ENCODE measurements around the gene TRAPPC4. TPM values are rescaled to one million over a fixed set of nuclear protein-coding genes. Genes with fewer than 3 reads are reported as not detected.

TRAPPC4 gene
- total RNA-seq, 2 donors from 2014 or later: 60.0 to 66.8 TPM

- Mint-ChIP-seq H3K4me3 (peak overlapping the region; percentile 98), H3K27ac (peak overlapping the region; percentile 76), H3K27me3 (ENCODE audit: insufficient read depth) (no peaks in the 10 kb centered on the region), H3K9me3 (peaks cover 14% of the 10 kb centered on the region), H3K36me3 (ENCODE audit: low read depth) (peaks cover 32% of the 10 kb centered on the region), H3K4me1 (peaks cover 15% of the 10 kb centered on the region)
- H3K27me3 ChIP-seq (ENCODE audit: control insufficient read depth, insufficient read depth, low read length, poor library complexity, severe bottlenecking): no peaks in the 10 kb centered on the region
- no peaks in the 10 kb centered on the region for H3K4me1 ChIP-seq (ENCODE audit: control insufficient read depth, insufficient read depth, low read length)
- no peak overlapping the region for H3K27ac ChIP-seq (ENCODE audit: low read depth, low read length)
- peaks cover 5% of the 10 kb centered on the region for H3K9me3 ChIP-seq (ENCODE audit: control insufficient read depth, low read length)
- peaks cover 28% of the 10 kb centered on the region for H3K36me3 ChIP-seq (ENCODE audit: control insufficient read depth, insufficient read depth, low read length)
- WGBS, 2 experiments (ENCODE audit: insufficient coverage in 1 of 2, insufficient read length in 1 of 2): 35 to 58% methylated on average over 15 to 22 of the region's 22 CpGs
- TF ChIP-seq CTCF (conservative IDR thresholded peaks at IDR 0.05): peak; percentile 64
- DNase-seq: peak; percentile 63
- H3K9ac ChIP-seq (ENCODE audit: extremely low read depth, low read length, poor library complexity, severe bottlenecking): peak overlapping the region; percentile 71
- H3K4me3 ChIP-seq (ENCODE audit: low read length): peak overlapping the region; percentile 88
Observed at GRCh38 chr11:118996926-118997626, 21.5 kb upstream of the TRAPPC4 start.

- Histone ChIP-seq H3K4me1 (ENCODE audit: control insufficient read depth, insufficient read depth, low read length) (no peaks in the 10 kb centered on the region), H3K4me3 (ENCODE audit: low read length) (peak within 1 kb of the TSS; percentile 88), H3K27me3 (ENCODE audit: control insufficient read depth, insufficient read depth, low read length, poor library complexity, severe bottlenecking) (no peaks in the 10 kb centered on the region), H3K27ac (ENCODE audit: low read depth, low read length) (peak within 1 kb of the TSS; percentile 25), H3K9me3 (ENCODE audit: control insufficient read depth, low read length) (peaks cover 1% of the 10 kb centered on the region), H3K36me3 (ENCODE audit: control insufficient read depth, insufficient read depth, low read length) (peaks cover 34% of the 10 kb centered on the region), H3K9ac (ENCODE audit: extremely low read depth, low read length, poor library complexity, severe bottlenecking) (peak within 1 kb of the TSS; percentile 71)
- no peaks in the 10 kb centered on the region for H3K27me3 Mint-ChIP-seq (ENCODE audit: insufficient read depth)
- TF ChIP-seq CTCF (conservative IDR thresholded peaks at IDR 0.05): peak; percentile 22
- 0% methylated on average over 37 to 54 of the region's 54 CpGs for WGBS, 2 experiments (ENCODE audit: insufficient coverage in 1 of 2, insufficient read length in 1 of 2)
- peaks cover 15% of the 10 kb centered on the region for H3K4me1 Mint-ChIP-seq
- H3K4me3 Mint-ChIP-seq: peak within 1 kb of the TSS; percentile 98
- peaks cover 7% of the 10 kb centered on the region for H3K9me3 Mint-ChIP-seq
- H3K36me3 Mint-ChIP-seq (ENCODE audit: low read depth): peaks cover 36% of the 10 kb centered on the region
- DNase-seq: peak; percentile 98
- peak within 1 kb of the TSS; percentile 99 for H3K27ac Mint-ChIP-seq
Observed at GRCh38 chr11:118997627-118998387, 20.8 kb upstream of the TRAPPC4 start, which contains the start of gene CENATAC. Gene CENATAC, plus strand, starts transcription at chr11:118998138. Its CDS starts 60 bp downstream, at chr11:118998198.

GRCh38 chr11:118998388-118998717 is 20.2 kb upstream of the TRAPPC4 start:
- Histone ChIP-seq H3K4me1 (ENCODE audit: control insufficient read depth, insufficient read depth, low read length) (no peaks in the 10 kb centered on the region), H3K4me3 (ENCODE audit: low read length) (peak overlapping the region; percentile 88), H3K9ac (ENCODE audit: extremely low read depth, low read length, poor library complexity, severe bottlenecking) (peak overlapping the region; percentile 71), H3K9me3 (ENCODE audit: control insufficient read depth, low read length) (no peaks in the 10 kb centered on the region), H3K27me3 (ENCODE audit: control insufficient read depth, insufficient read depth, low read length, poor library complexity, severe bottlenecking) (no peaks in the 10 kb centered on the region), H3K27ac (ENCODE audit: low read depth, low read length) (peak overlapping the region; percentile 25), H3K36me3 (ENCODE audit: control insufficient read depth, insufficient read depth, low read length) (peaks cover 38% of the 10 kb centered on the region)
- H3K27ac Mint-ChIP-seq: peak overlapping the region; percentile 99
- WGBS, 2 experiments (ENCODE audit: insufficient coverage in 1 of 2, insufficient read length in 1 of 2): 0% methylated on average over 7 to 19 of the region's 19 CpGs
- H3K4me3 Mint-ChIP-seq: peak overlapping the region; percentile 98
- no peak for TF ChIP-seq CTCF (conservative IDR thresholded peaks at IDR 0.05)
- no peak for DNase-seq
- peaks cover 15% of the 10 kb centered on the region for H3K4me1 Mint-ChIP-seq
- peaks cover 39% of the 10 kb centered on the region for H3K36me3 Mint-ChIP-seq (ENCODE audit: low read depth)
- H3K27me3 Mint-ChIP-seq (ENCODE audit: insufficient read depth): no peaks in the 10 kb centered on the region
- H3K9me3 Mint-ChIP-seq: peaks cover 2% of the 10 kb centered on the region
